ENCODE measurements around the gene DAB2. TPM values are rescaled to one million over a fixed set of nuclear protein-coding genes. Genes with fewer than 3 reads are reported as not detected.

DAB2 gene
- total RNA-seq, 1 donor from 2014 or later, result 13.2 TPM

DNA sequence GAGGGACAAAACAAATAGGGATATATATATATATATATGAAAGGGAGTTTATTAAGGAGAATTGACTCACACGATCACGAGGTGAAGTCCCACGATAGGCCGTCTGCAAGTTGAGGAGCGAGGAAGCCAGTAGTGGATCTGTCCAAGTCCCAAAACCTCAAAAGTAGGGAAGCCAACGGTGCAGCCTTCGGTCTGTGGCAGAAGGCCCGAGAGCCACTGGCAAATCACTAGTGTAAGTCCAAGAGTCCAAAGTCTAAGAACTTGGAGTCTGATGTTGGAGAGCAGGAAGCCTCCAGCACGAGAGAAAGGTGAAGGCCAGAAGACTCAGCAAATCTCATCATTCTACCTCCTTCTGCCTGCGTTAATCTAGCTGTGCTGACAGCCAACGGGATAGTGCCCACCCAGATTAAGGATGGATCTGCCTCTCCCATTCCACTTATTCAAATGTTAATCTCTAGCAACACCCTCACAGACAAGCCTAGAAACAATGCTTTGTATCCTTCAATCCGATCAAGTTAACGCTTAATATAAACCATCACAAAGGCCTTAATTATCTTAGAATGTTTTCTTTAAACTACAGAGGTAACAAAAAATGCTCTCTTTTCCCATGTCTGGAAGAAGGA is 23.8 kb upstream of the DAB2 start:
- DNase-seq (ENCODE audit: low read depth), result no peak
- TF ChIP-seq, protein P1, sequence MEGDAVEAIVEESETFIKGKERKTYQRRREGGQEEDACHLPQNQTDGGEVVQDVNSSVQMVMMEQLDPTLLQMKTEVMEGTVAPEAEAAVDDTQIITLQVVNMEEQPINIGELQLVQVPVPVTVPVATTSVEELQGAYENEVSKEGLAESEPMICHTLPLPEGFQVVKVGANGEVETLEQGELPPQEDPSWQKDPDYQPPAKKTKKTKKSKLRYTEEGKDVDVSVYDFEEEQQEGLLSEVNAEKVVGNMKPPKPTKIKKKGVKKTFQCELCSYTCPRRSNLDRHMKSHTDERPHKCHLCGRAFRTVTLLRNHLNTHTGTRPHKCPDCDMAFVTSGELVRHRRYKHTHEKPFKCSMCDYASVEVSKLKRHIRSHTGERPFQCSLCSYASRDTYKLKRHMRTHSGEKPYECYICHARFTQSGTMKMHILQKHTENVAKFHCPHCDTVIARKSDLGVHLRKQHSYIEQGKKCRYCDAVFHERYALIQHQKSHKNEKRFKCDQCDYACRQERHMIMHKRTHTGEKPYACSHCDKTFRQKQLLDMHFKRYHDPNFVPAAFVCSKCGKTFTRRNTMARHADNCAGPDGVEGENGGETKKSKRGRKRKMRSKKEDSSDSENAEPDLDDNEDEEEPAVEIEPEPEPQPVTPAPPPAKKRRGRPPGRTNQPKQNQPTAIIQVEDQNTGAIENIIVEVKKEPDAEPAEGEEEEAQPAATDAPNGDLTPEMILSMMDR (conservative IDR thresholded peaks at IDR 0.05; ENCODE audit: low read depth, low read length), result no peak
- no peak overlapping the region for H3K4me3 ChIP-seq (ENCODE audit: low read depth, low read length)

DNA sequence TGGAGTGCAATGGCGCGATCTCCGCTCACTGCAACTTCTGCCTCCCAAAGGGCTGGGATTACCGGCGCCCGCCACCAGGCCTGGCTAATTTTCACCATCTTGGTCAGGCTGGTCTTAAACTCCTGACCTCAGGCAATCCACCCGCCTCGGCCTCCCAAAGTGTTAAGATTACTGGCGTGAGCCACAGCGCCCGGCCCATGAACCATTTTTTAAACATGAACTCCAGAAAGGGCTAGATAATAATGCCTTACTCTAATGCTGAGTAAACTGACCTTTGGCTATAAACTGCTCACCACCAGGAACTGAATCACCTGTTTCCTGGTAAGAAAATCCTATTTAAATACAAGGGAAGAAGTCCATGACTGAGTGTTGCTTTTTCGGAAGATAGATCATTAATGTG is 23.2 kb upstream of the DAB2 start:
- no peak overlapping the region for H3K4me3 ChIP-seq (ENCODE audit: low read depth, low read length)
- DNase-seq (ENCODE audit: low read depth), result peak; percentile 57
- TF ChIP-seq, protein P1 (conservative IDR thresholded peaks at IDR 0.05; ENCODE audit: low read depth, low read length), result no peak

DNA sequence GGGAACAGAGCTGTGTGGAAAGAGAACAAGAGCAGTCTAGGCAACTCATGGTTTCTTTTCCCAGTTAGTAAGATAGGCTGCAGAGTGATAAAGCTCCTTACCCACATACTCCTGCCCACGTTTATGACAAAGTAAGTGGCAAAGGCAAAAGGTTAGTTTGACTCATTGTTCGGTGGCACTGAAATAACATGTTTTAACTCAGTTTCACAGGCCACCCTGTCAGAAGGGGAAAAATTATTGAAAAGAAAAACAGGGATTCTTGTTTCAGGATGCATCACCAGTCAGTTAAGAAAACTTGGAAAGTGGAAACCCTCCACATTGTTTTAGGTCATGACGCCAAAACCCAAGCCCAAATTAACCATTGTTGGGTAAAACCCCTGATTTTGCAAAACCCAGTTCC is 22.3 kb upstream of the DAB2 start:
- TF ChIP-seq, protein P1 (conservative IDR thresholded peaks at IDR 0.05; ENCODE audit: low read depth, low read length), result no peak
- DNase-seq (ENCODE audit: low read depth), result no peak
- H3K4me3 ChIP-seq (ENCODE audit: low read depth, low read length), result no peak overlapping the region

DNA sequence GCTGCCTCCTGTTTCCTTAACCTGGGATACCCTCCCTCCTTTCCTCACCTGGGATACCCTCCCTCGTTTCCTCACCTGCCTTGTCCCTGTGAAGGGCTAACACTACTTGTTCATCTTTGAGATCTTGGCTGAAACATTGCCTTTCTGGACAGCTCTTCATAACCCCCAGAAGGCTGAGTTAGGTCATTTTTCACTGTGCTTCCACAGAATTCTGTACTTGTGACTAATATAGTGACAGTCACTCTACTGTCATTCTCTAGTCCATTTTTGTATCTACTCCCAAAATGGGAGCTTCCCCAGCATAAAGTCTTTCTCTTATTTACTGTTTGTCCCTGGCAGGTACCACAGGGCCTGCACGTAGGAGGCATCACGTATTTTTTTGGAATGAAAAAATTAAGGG is 21.5 kb upstream of the DAB2 start:
- TF ChIP-seq, protein P1 (conservative IDR thresholded peaks at IDR 0.05; ENCODE audit: low read depth, low read length), result no peak
- DNase-seq (ENCODE audit: low read depth), result no peak
- no peak overlapping the region for H3K4me3 ChIP-seq (ENCODE audit: low read depth, low read length)

DNA sequence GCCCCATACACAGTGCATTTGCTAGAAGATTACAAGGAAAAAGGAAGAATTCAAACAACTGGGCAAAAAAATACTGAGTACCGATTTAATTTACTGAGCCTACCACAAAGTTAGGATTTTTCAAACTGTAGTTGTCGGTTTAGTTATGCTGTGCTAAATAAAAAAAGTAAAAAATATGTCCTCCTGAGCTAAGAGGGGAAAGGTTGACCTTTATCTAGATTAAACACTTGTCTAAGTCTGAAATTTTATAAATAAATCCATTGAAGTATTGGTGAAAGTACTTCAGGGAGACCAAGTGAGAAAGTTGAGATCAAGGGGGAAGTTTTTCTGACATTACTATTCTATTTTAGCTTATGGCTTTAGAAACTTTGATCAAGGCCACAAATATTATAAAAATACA is 19.1 kb upstream of the DAB2 start:
- no peak for DNase-seq (ENCODE audit: low read depth)
- no peak overlapping the region for H3K4me3 ChIP-seq (ENCODE audit: low read depth, low read length)
- TF ChIP-seq, protein P1 (conservative IDR thresholded peaks at IDR 0.05; ENCODE audit: low read depth, low read length), result no peak

DNA sequence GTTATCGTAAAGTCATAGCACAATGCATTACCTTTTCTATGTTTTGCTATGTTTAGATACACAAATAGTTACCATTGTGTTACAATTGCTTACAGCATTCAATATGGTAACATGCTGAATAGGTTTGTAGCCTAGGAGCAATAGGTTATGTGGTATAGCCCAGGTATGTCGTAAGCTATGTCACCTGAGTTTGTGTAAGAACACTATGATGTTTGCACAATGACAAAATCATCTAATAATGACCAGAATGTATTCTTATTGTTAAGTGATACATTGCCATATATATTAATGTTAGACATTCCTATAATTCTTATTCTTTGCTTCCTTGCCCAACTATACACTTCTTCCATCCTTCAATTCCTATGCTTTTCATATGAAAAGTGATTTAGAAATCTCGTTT is 18.2 kb upstream of the DAB2 start:
- DNase-seq (ENCODE audit: low read depth), result no peak
- no peak overlapping the region for H3K4me3 ChIP-seq (ENCODE audit: low read depth, low read length)
- TF ChIP-seq, protein P1 (conservative IDR thresholded peaks at IDR 0.05; ENCODE audit: low read depth, low read length), result no peak

DNA sequence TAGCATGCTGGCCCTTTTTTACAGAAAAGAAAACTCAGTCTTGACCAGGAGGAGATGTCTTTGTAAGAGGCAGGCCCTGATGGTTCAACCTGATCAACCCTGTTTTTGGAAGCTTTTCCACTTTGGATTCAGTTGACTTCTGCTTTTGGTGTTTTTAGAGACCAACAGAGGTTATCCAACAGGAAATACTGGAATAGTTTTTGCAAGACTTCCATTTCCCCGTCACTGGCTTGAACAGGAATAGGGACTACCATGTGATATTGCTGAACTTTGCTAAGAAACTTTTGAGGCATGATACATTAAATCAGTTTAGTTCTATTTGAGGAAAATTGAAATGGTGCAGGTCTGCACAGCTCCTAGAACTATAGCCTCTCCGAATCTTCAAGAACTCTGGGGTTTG is 17.1 kb upstream of the DAB2 start:
- H3K4me3 ChIP-seq (ENCODE audit: low read depth, low read length), result no peak overlapping the region
- TF ChIP-seq, protein P1 (conservative IDR thresholded peaks at IDR 0.05; ENCODE audit: low read depth, low read length), result no peak
- no peak for DNase-seq (ENCODE audit: low read depth)
